Uterus (tissue), 2 donors: ENCODE data around the gene NOL3.

ENCODE experiments used
- CTCF ChIP-seq, 4 experiments: fragments of 200-600 bp in 2 of 4; fragments of 450-650 bp in 2 of 4; sonication (generic) in 2 of 4; IDR thresholded peaks; one replicate each; pipeline ENCODE4 v1.5.1; 2016 to 2019; ENCODE audit warnings: antibody characterized with exemption in 4 of 4, mild to moderate bottlenecking in 2 of 4, moderate library complexity in 1 of 4
- POLR2A ChIP-seq, 2 donors: fragments of 450-650 bp; IDR thresholded peaks; one replicate each; pipeline ENCODE4 v1.6.1; 2016; ENCODE audit warnings: antibody characterized with exemption in 2 of 2, mild to moderate bottlenecking in 1 of 2, moderate library complexity in 1 of 2

GRCh38 chr16:67197704-67198103, 27.4 kb downstream of the NOL3 start:
- no peak for TF ChIP-seq CTCF (IDR thresholded peaks at IDR 0.05)
- no peak for TF ChIP-seq POLR2A (IDR thresholded peaks at IDR 0.05)
